HepG2 (cell line): ENCODE data around the gene PMM2. TPM values are rescaled to one million over a fixed set of nuclear protein-coding genes. Genes with fewer than 3 reads are reported as not detected.
A peak's percentile ranks its signal among the peaks of the same experiment; 100 is the strongest.

ENCODE experiments used
- CEBPB ChIP-seq: IDR thresholded peaks from 2 replicates; pipeline ENCODE4 v1.6.1; 2011; ENCODE audit warnings: low read depth, low read length, improper control_type of control experiment, borderline replicate concordance
- FOXK1 ChIP-seq: sonication (generic); formaldehyde crosslinking; IDR thresholded peaks from 2 replicates; pipeline ENCODE4 v1.4.0; 2020; ENCODE audit warnings: low read depth, missing genetic modification reagents, borderline replicate concordance
- GZF1 ChIP-seq: sonication (generic); formaldehyde crosslinking; IDR thresholded peaks from 2 replicates; pipeline ENCODE4 v1.5.1; 2020; ENCODE audit warnings: mild to moderate bottlenecking, missing genetic modification reagents
- KAT2B ChIP-seq: fragments of 150-350 bp; IDR thresholded peaks from 2 replicates; pipeline ENCODE4 v1.6.1; 2014; ENCODE audit warnings: low read depth, low read length, borderline replicate concordance
- KLF9 ChIP-seq: IDR thresholded peaks from 2 replicates; pipeline ENCODE4 v1.6.1; 2016; ENCODE audit warnings: low read depth
- PCBP2 ChIP-seq: fragments of 200-400 bp; formaldehyde crosslinking; optimal IDR thresholded peaks from 2 replicates; pipeline ENCODE3; 2018; ENCODE audit warnings: low read length, low read depth; ENCODE audit not compliant: poor library complexity, severe bottlenecking
- SIN3A ChIP-seq: IDR thresholded peaks from 2 replicates; pipeline ENCODE4 v1.6.1; 2011; ENCODE audit warnings: low read depth, mild to moderate bottlenecking, control low read depth, low read length, borderline replicate concordance
- SP1 ChIP-seq, 2 experiments: fragments of 450-650 bp in 1 of 2; sonication (generic) in 1 of 2; formaldehyde crosslinking in 1 of 2; IDR thresholded peaks; 2 replicates each; pipeline versions ENCODE4 v1.4.0 to v1.6.1; 2016 to 2020; ENCODE audit warnings: missing genetic modification reagents in 1 of 2
- ZBTB38 ChIP-seq: sonication (generic); formaldehyde crosslinking; IDR thresholded peaks from 2 replicates; pipeline ENCODE4 v1.5.1; 2020; ENCODE audit warnings: mild to moderate bottlenecking, missing genetic modification reagents
- ZNF576 ChIP-seq: sonication (generic); formaldehyde crosslinking; IDR thresholded peaks from 2 replicates; pipeline ENCODE4 v1.4.0; 2020; ENCODE audit warnings: mild to moderate bottlenecking, missing genetic modification reagents
- ZNF746 ChIP-seq: sonication (generic); formaldehyde crosslinking; IDR thresholded peaks from 2 replicates; pipeline ENCODE4 v1.8.0; 2022; ENCODE audit warnings: mild to moderate bottlenecking, missing genetic modification reagents
- ZSCAN30 ChIP-seq: sonication (generic); formaldehyde crosslinking; IDR thresholded peaks from 2 replicates; pipeline ENCODE4 v1.5.0; 2020; ENCODE audit warnings: mild to moderate bottlenecking, missing genetic modification reagents
- polyA plus RNA-seq, 8 experiments: library from polyadenylated mRNA; depleted of rRNA in 3 of 8; stranded (reverse) in 7 of 8; unstranded in 1 of 8; fragments of >200 nt; fragmentation: Illumina TruSeq in 4 of 8; extraction: Trizol in 4 of 8; gene quantifications; 2 replicates each; pipeline versions ENCODE4 v1.2.1 to v1.2.3, GENCODE V29; 2011 to 2016; ENCODE audit warnings: low read depth in 4 of 8, missing spikeins in 1 of 8, mixed read lengths in 1 of 8; ENCODE audit not compliant: insufficient read depth in 1 of 8
- total RNA-seq, 5 experiments: library from RNA; depleted of rRNA; stranded (reverse); fragments of >200 nt; fragmentation: Illumina TruSeq; extraction: Trizol; gene quantifications; 2 replicates each; pipeline ENCODE4 v1.2.3, GENCODE V29; 2016; ENCODE audit warnings: low read depth in 1 of 5
- TF ChIP-seq, protein P1 (sequence below): sonication (generic); formaldehyde crosslinking; IDR thresholded peaks from 2 replicates; pipeline ENCODE4 v1.4.0; 2020; ENCODE audit warnings: mild to moderate bottlenecking, missing genetic modification reagents
- TF ChIP-seq, protein P2 (sequence below): IDR thresholded peaks from 2 replicates; pipeline ENCODE4 v1.6.1; 2018; ENCODE audit warnings: missing genetic modification reagents
- TF ChIP-seq, protein P3 (sequence below): sonication (generic); formaldehyde crosslinking; IDR thresholded peaks from 2 replicates; pipeline ENCODE4 v1.4.0; 2020; ENCODE audit warnings: missing genetic modification reagents, borderline replicate concordance
- TF ChIP-seq, protein P4 (sequence below): sonication (generic); formaldehyde crosslinking; IDR thresholded peaks from 2 replicates; pipeline ENCODE4 v1.4.0; 2020; ENCODE audit warnings: mild to moderate bottlenecking, missing genetic modification reagents

PMM2 gene
- total and polyA plus RNA-seq, 2 of the 13 experiments (the other 11 are each of a cell fraction or from before 2014, with no cell fraction given) = 52.2 to 93.7 TPM

DNA sequence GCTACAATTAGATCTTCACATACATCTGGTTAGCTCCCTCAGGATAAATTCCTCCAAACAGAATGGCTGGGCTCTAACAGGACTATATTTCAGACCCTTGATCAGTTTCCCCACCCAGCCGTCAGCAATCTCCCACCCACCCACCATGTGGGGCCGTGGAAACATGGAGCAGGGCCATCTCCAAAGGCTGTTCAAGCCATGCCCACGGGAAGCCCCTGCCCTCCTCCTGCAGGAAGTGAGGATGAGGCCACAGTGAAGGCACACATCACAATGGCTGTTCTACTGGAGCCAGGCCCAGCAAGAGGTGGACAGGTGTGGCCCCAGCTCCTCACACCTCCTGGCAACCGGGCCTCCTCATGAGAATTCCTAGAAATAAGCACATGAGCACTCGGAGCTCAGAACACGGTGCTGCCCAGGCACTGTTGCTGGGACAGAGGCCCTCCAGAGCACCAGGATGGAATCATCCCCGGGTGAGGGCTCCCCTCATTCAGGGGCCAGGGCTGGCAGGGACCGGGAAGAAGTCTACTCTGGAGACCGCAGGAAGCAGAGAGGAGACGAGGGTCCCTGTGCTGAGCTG lies 84.5 kb downstream of the PMM2 start, which contains the start of gene LITAFD (continued):
- TF ChIP-seq, protein P1, sequence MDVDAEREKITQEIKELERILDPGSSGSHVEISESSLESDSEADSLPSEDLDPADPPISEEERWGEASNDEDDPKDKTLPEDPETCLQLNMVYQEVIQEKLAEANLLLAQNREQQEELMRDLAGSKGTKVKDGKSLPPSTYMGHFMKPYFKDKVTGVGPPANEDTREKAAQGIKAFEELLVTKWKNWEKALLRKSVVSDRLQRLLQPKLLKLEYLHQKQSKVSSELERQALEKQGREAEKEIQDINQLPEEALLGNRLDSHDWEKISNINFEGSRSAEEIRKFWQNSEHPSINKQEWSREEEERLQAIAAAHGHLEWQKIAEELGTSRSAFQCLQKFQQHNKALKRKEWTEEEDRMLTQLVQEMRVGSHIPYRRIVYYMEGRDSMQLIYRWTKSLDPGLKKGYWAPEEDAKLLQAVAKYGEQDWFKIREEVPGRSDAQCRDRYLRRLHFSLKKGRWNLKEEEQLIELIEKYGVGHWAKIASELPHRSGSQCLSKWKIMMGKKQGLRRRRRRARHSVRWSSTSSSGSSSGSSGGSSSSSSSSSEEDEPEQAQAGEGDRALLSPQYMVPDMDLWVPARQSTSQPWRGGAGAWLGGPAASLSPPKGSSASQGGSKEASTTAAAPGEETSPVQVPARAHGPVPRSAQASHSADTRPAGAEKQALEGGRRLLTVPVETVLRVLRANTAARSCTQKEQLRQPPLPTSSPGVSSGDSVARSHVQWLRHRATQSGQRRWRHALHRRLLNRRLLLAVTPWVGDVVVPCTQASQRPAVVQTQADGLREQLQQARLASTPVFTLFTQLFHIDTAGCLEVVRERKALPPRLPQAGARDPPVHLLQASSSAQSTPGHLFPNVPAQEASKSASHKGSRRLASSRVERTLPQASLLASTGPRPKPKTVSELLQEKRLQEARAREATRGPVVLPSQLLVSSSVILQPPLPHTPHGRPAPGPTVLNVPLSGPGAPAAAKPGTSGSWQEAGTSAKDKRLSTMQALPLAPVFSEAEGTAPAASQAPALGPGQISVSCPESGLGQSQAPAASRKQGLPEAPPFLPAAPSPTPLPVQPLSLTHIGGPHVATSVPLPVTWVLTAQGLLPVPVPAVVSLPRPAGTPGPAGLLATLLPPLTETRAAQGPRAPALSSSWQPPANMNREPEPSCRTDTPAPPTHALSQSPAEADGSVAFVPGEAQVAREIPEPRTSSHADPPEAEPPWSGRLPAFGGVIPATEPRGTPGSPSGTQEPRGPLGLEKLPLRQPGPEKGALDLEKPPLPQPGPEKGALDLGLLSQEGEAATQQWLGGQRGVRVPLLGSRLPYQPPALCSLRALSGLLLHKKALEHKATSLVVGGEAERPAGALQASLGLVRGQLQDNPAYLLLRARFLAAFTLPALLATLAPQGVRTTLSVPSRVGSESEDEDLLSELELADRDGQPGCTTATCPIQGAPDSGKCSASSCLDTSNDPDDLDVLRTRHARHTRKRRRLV (CRISPR knock-in tag) = no peak
- TF ChIP-seq, protein P2, sequence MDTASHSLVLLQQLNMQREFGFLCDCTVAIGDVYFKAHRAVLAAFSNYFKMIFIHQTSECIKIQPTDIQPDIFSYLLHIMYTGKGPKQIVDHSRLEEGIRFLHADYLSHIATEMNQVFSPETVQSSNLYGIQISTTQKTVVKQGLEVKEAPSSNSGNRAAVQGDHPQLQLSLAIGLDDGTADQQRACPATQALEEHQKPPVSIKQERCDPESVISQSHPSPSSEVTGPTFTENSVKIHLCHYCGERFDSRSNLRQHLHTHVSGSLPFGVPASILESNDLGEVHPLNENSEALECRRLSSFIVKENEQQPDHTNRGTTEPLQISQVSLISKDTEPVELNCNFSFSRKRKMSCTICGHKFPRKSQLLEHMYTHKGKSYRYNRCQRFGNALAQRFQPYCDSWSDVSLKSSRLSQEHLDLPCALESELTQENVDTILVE = no peak
- TF ChIP-seq ZNF746 (CRISPR knock-in tag) = 0 out of 2 replicates have a peak, but pooled peaks have one; percentile 14
- TF ChIP-seq, protein P3, sequence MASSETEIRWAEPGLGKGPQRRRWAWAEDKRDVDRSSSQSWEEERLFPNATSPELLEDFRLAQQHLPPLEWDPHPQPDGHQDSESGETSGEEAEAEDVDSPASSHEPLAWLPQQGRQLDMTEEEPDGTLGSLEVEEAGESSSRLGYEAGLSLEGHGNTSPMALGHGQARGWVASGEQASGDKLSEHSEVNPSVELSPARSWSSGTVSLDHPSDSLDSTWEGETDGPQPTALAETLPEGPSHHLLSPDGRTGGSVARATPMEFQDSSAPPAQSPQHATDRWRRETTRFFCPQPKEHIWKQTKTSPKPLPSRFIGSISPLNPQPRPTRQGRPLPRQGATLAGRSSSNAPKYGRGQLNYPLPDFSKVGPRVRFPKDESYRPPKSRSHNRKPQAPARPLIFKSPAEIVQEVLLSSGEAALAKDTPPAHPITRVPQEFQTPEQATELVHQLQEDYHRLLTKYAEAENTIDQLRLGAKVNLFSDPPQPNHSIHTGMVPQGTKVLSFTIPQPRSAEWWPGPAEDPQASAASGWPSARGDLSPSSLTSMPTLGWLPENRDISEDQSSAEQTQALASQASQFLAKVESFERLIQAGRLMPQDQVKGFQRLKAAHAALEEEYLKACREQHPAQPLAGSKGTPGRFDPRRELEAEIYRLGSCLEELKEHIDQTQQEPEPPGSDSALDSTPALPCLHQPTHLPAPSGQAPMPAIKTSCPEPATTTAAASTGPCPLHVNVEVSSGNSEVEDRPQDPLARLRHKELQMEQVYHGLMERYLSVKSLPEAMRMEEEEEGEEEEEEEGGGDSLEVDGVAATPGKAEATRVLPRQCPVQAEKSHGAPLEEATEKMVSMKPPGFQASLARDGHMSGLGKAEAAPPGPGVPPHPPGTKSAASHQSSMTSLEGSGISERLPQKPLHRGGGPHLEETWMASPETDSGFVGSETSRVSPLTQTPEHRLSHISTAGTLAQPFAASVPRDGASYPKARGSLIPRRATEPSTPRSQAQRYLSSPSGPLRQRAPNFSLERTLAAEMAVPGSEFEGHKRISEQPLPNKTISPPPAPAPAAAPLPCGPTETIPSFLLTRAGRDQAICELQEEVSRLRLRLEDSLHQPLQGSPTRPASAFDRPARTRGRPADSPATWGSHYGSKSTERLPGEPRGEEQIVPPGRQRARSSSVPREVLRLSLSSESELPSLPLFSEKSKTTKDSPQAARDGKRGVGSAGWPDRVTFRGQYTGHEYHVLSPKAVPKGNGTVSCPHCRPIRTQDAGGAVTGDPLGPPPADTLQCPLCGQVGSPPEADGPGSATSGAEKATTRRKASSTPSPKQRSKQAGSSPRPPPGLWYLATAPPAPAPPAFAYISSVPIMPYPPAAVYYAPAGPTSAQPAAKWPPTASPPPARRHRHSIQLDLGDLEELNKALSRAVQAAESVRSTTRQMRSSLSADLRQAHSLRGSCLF = no peak
- TF ChIP-seq, protein P4, sequence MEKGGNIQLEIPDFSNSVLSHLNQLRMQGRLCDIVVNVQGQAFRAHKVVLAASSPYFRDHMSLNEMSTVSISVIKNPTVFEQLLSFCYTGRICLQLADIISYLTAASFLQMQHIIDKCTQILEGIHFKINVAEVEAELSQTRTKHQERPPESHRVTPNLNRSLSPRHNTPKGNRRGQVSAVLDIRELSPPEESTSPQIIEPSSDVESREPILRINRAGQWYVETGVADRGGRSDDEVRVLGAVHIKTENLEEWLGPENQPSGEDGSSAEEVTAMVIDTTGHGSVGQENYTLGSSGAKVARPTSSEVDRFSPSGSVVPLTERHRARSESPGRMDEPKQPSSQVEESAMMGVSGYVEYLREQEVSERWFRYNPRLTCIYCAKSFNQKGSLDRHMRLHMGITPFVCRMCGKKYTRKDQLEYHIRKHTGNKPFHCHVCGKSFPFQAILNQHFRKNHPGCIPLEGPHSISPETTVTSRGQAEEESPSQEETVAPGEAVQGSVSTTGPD (CRISPR knock-in tag) = 0 out of 2 replicates have a peak, but pooled peaks have one; percentile 13
- no peak for TF ChIP-seq GZF1 (CRISPR knock-in tag)
- no peak for TF ChIP-seq ZSCAN30 (CRISPR knock-in tag)
- TF ChIP-seq ZNF576 = no peak
- TF ChIP-seq ZBTB38 (CRISPR knock-in tag) = 0 out of 2 replicates have a peak, but pooled peaks have one; percentile 5
- TF ChIP-seq FOXK1 (CRISPR knock-in tag) = no peak
- TF ChIP-seq PCBP2 = no peak
- TF ChIP-seq SIN3A = no peak
- no peak for TF ChIP-seq KLF9 (CRISPR knock-in tag)
- no peak for TF ChIP-seq SP1 (IDR thresholded peaks at IDR 0.05)
- no peak for TF ChIP-seq SP1 (CRISPR knock-in tag; IDR thresholded peaks at IDR 0.05)
- no peak for TF ChIP-seq KAT2B
- no peak for TF ChIP-seq CEBPB
